ENCODE data around the gene URB2. TPM values are rescaled to one million over a fixed set of nuclear protein-coding genes. Genes with fewer than 3 reads are reported as not detected.
"Not testable (repeated sequence)": the region's sequence is repeated elsewhere in the genome, so short reads cannot be mapped to it uniquely, and the experiment has no call there.

The URB2 gene
- total RNA-seq, 1 experiment from 2014 or later: 25.2 TPM

DNA sequence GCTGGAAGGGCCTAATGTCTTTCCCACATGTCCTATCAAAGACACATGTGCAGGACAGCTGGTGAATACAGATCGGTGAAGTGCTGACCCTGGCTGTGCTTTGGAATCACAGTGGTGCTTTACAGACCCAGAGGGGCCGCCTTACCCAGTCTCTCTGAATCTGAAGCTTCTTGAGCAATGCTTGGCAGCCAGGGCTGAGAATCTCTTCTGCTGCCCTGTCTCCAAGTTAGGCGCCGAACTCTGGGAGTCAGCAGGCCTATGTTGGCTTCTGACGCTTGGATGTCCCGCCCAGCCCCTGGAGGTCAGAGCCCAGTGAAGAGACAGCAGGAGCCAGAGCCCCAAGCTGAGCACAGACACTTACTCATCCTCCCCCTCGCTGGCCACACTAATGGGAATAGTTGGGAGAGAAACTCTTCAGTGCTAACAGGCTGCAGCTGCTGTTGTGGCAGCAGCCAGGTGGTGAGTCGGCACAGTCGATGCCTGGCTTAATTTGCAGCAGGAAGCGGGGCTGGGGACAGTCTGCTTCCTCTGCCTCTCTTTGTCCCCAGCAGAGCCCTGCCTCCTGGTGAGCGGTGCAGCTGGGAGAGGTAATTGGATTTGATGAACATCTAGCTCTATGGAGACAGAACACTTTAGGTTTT lies 68.1 kb downstream of the URB2 start:
- intact Hi-C loops (cut with micrococcal nuclease; ENCODE audit: unreplicated experiment): no loop called here
- Mint-ChIP-seq H3K9me3 (ENCODE audit: low read depth, unreplicated experiment) (no peaks in the 10 kb centered on the region), H3K4me3 (ENCODE audit: low read depth, unreplicated experiment) (no peak overlapping the region), H3K27me3 (ENCODE audit: unreplicated experiment) (peaks cover 33% of the 10 kb centered on the region), H3K27ac (ENCODE audit: unreplicated experiment) (no peak overlapping the region), H3K4me1 (ENCODE audit: low read depth, unreplicated experiment) (no peaks in the 10 kb centered on the region), H3K36me3 (ENCODE audit: insufficient read depth, unreplicated experiment) (no peaks in the 10 kb centered on the region)
- BruUV-seq (replicated peaks): no TSS peak
- CTCF ChIA-PET: interaction anchor here (0.7 kb wide), 1 partner anchor 154 kb away, joined by 4 read pairs; no protein-coding TSS in a partner anchor
- TF ChIP-seq, protein P1, sequence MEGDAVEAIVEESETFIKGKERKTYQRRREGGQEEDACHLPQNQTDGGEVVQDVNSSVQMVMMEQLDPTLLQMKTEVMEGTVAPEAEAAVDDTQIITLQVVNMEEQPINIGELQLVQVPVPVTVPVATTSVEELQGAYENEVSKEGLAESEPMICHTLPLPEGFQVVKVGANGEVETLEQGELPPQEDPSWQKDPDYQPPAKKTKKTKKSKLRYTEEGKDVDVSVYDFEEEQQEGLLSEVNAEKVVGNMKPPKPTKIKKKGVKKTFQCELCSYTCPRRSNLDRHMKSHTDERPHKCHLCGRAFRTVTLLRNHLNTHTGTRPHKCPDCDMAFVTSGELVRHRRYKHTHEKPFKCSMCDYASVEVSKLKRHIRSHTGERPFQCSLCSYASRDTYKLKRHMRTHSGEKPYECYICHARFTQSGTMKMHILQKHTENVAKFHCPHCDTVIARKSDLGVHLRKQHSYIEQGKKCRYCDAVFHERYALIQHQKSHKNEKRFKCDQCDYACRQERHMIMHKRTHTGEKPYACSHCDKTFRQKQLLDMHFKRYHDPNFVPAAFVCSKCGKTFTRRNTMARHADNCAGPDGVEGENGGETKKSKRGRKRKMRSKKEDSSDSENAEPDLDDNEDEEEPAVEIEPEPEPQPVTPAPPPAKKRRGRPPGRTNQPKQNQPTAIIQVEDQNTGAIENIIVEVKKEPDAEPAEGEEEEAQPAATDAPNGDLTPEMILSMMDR (IDR thresholded peaks at IDR 0.05; ENCODE audit: unreplicated experiment): no peak
- DNase-seq: no peak

DNA sequence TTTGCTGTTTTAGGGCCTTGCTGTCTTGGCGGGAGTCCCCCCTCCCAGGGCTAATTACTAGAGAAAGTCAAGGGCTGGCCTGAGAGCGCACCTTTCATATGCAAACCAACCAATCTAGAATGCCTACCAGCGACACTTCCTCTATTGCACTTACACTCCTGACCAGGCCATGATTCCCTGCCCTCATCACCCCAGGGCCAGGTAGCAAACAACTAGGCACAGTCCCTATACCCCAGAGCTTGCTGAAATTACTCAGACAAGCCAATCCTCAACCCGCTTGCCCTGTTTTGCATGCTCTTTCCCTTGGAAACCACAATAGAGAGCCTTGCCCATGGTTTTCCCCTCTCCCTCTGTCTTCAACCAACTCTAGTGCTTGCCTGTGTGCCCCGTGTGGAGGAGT lies 70.3 kb downstream of the URB2 start:
- Mint-ChIP-seq H3K27me3 (ENCODE audit: unreplicated experiment) (peaks cover 23% of the 10 kb centered on the region), H3K4me1 (ENCODE audit: low read depth, unreplicated experiment) (no peaks in the 10 kb centered on the region), H3K9me3 (ENCODE audit: low read depth, unreplicated experiment) (no peaks in the 10 kb centered on the region), H3K27ac (ENCODE audit: unreplicated experiment) (no peak overlapping the region), H3K36me3 (ENCODE audit: insufficient read depth, unreplicated experiment) (no peaks in the 10 kb centered on the region), H3K4me3 (ENCODE audit: low read depth, unreplicated experiment) (no peak overlapping the region)
- TF ChIP-seq, protein P1 (IDR thresholded peaks at IDR 0.05; ENCODE audit: unreplicated experiment): no peak
- BruUV-seq (replicated peaks): no TSS peak
- CTCF ChIA-PET: no interaction called here
- no peak for DNase-seq
- intact Hi-C loops (cut with micrococcal nuclease; ENCODE audit: unreplicated experiment): no loop called here

DNA sequence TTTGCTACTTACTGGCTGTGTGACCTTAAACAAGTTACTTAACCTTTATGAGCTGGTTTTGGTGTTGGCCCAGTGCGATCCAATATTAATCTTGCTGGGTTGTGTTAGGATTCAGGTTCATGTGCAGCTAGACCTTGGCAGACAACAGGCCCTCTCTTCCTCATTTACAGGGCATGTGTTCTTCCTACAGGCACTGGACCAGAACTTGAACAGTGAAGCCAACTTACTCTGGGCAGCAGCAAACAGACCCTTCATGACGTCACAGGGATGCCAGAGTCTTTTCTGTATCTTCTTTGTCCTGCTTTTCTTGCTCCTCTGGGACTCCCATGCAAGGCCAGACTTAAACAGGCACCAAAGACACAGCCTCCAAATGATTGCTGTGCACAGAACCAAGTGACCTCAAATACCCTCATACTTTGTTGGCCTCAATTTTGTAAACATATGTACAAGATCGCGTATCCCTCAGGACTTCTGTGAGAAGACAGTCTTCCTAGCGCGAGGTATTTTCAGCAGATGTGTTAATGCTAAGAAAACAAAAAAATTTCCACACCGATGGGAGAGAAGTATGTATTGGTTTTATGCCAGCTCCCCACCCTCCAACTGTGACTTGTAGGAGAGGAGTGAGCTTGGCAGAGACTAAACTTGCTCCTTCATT lies 73.7 kb downstream of the URB2 start:
- intact Hi-C loops (cut with micrococcal nuclease; ENCODE audit: unreplicated experiment): no loop called here
- no peak for DNase-seq

DNA sequence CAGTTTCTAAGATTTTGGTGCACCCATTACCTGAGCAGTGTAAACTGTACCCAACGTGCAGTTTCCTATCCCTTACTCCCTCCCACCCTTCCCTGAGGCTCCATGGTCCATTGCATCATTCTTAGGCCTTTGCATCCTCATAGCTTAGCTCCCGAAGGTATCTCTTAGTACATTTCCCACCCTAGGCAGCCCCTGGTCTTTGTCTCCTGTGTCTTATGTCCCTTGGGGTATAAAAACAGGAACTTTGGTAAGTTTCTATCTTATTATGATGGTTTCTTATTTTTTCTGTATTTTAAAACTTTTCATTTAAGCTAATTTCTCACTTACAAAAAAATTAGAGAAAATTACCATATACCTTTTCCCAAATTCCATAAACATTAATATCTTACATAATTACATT lies 78.1 kb downstream of the URB2 start:
- no peak overlapping the region for H3K4me3 Mint-ChIP-seq (ENCODE audit: low read depth, unreplicated experiment)
- intact Hi-C loops (cut with micrococcal nuclease; ENCODE audit: unreplicated experiment): no loop called here

More for the DNA sequence above, 73.7 kb downstream of the URB2 start:
- BruUV-seq (replicated peaks): no TSS peak
- Mint-ChIP-seq H3K27me3 (ENCODE audit: unreplicated experiment) (peaks cover 9% of the 10 kb centered on the region), H3K27ac (ENCODE audit: unreplicated experiment) (no peak overlapping the region), H3K4me1 (ENCODE audit: low read depth, unreplicated experiment) (no peaks in the 10 kb centered on the region), H3K4me3 (ENCODE audit: low read depth, unreplicated experiment) (no peak overlapping the region), H3K9me3 (ENCODE audit: low read depth, unreplicated experiment) (no peaks in the 10 kb centered on the region), H3K36me3 (ENCODE audit: insufficient read depth, unreplicated experiment) (no peaks in the 10 kb centered on the region)
- CTCF ChIA-PET: interaction anchor here (0.7 kb wide), 1 partner anchor 813 kb away, joined by 4 read pairs; no protein-coding TSS in a partner anchor
- TF ChIP-seq, protein P1 (IDR thresholded peaks at IDR 0.05; ENCODE audit: unreplicated experiment): no peak

DNA sequence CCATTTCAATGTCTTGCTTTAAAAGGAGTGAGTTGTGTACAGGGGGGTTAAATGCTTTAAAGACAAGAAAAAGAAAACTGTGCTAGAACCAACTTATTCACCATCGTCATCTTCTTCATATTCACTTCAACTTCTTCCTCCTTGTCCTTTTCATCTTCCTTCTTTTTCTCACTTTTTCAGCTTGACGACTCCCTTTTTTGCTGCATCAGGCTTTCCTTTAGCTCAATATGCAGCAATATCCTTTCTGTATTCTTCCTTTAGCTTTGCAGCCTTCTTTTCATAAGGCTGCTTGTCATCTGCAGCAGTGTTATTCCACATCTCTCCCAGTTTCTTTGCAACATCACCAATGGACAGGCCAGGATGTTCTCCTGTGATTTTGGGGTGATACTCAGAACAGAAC lies 79.1 kb downstream of the URB2 start:
- CTCF ChIA-PET; H3K36me3 Mint-ChIP-seq (ENCODE audit: insufficient read depth, unreplicated experiment); H3K27me3 Mint-ChIP-seq (ENCODE audit: unreplicated experiment); DNase-seq; H3K27ac Mint-ChIP-seq (ENCODE audit: unreplicated experiment); H3K9me3 Mint-ChIP-seq (ENCODE audit: low read depth, unreplicated experiment); H3K4me3 Mint-ChIP-seq (ENCODE audit: low read depth, unreplicated experiment); BruUV-seq (replicated peaks); intact Hi-C loops (cut with micrococcal nuclease; ENCODE audit: unreplicated experiment): not testable (repeated sequence)
- peaks cover 12% of the 10 kb centered on the region for H3K4me1 Mint-ChIP-seq (ENCODE audit: low read depth, unreplicated experiment)

More for the DNA sequence above, 78.1 kb downstream of the URB2 start:
- Mint-ChIP-seq H3K27ac (ENCODE audit: unreplicated experiment) (no peak overlapping the region), H3K9me3 (ENCODE audit: low read depth, unreplicated experiment) (peaks cover 4% of the 10 kb centered on the region), H3K4me1 (ENCODE audit: low read depth, unreplicated experiment) (peaks cover 12% of the 10 kb centered on the region), H3K36me3 (ENCODE audit: insufficient read depth, unreplicated experiment) (no peaks in the 10 kb centered on the region), H3K27me3 (ENCODE audit: unreplicated experiment) (no peaks in the 10 kb centered on the region)
- CTCF ChIA-PET: no interaction called here
- BruUV-seq (replicated peaks): no TSS peak
- no peak for DNase-seq
- TF ChIP-seq, protein P1 (IDR thresholded peaks at IDR 0.05; ENCODE audit: unreplicated experiment): no peak

DNA sequence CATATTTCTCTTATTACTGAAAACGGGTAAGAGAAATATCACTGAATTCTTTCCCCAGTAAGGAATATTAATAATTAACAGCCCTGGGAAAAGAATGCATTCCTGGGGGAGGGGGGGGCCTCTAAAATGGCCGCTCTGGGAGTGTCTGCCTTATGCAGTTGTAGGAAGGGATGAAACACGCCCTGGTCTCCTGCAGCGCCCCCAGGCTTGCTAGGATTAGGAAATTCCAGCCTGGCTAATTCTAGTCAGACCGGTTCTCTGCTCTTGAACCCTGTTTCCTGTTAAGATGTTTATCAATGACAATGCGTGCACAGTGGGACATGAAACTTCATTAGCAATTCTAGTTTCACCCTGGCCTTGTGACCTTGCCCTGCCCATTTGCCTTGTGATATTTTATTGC lies 81.1 kb downstream of the URB2 start:
- intact Hi-C loops (cut with micrococcal nuclease; ENCODE audit: unreplicated experiment); H3K27ac Mint-ChIP-seq (ENCODE audit: unreplicated experiment); H3K9me3 Mint-ChIP-seq (ENCODE audit: low read depth, unreplicated experiment); H3K36me3 Mint-ChIP-seq (ENCODE audit: insufficient read depth, unreplicated experiment); BruUV-seq (replicated peaks); H3K4me3 Mint-ChIP-seq (ENCODE audit: low read depth, unreplicated experiment); CTCF ChIA-PET: not testable (repeated sequence)
- Mint-ChIP-seq H3K4me1 (ENCODE audit: low read depth, unreplicated experiment) (peaks cover 12% of the 10 kb centered on the region), H3K27me3 (ENCODE audit: unreplicated experiment) (peaks cover 13% of the 10 kb centered on the region)
- DNase-seq: peak; percentile 19
